ENCODE data around the gene KLHL14.
A peak's percentile ranks its signal among the peaks of the same experiment; 100 is the strongest.

Gene KLHL14

DNA sequence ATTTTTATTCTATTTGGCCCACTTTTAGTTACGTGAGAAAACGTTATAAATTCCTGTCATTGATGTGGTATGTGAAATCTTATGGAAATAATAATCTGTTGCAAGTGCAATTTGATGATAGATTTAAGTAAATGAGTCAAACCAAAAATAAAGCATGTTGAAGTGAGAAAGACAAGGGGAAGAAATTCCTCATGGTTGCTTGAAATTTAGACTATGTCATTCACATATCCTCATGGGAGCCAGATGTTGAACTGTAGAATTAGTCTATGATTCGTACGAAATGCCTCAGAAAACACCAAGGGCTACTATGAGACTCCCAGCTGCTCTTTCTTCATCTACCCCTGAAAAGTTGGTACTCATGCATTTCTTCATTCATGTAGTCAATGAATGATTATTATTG lies 55.7 kb downstream of the KLHL14 start:
- no peak for TF ChIP-seq CTCF (IDR thresholded peaks at IDR 0.05; ENCODE audit: low read depth, low read length)
- no peak for DNase-seq (ENCODE audit: extremely low read depth, low read depth)

- TF ChIP-seq CTCF (IDR thresholded peaks at IDR 0.05; ENCODE audit: low read depth, low read length) = peak; percentile 83
- DNase-seq (ENCODE audit: extremely low read depth, low read depth) = peak; percentile 8
Measured at GRCh38 chr18:32714571-32715148, 58.2 kb downstream of the KLHL14 start.

DNA sequence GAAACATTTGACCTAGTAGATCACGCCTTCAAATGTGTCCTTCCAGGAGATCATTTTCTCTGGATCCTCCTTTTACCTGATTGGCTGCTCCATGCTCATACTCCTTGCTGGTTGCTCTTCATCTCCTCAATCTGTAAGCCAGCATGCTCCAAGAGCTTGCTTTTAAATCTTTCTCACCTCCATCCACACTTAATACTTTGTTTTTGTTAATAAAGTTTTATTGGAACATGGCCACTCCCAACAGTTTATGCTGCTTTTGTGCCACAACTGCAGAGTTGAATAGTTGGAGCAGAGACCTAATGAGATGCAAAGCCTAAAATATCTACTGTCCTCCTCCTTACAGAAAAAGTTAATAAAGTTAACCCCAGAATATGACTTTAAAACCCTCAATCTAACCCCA lies 60.0 kb downstream of the KLHL14 start:
- DNase-seq (ENCODE audit: extremely low read depth, low read depth) = no peak
- no peak for TF ChIP-seq CTCF (IDR thresholded peaks at IDR 0.05; ENCODE audit: low read depth, low read length)

DNA sequence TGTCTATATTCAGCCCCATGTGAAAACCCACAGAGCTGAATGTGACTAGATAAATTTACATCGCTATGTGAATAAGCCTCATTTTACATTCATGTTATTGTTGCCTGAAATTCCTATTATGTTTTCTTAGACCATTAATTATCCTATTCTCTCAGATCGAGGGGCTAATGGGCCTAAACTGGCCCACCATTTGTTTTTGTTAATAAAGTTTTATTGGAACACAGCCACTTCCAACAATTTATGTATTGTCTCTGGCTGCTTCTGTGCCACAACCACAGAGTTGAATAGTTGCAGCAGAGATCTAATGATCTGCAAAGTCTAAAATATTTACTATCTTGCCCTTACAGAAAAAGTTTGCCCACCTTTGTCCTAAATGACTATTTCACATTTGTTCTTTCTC lies 61.0 kb downstream of the KLHL14 start:
- no peak for TF ChIP-seq CTCF (IDR thresholded peaks at IDR 0.05; ENCODE audit: low read depth, low read length)
- no peak for DNase-seq (ENCODE audit: extremely low read depth, low read depth)

- TF ChIP-seq CTCF (IDR thresholded peaks at IDR 0.05; ENCODE audit: low read depth, low read length) = no peak
- DNase-seq (ENCODE audit: extremely low read depth, low read depth) = no peak
Measured at GRCh38 chr18:32707586-32707985, 65.2 kb downstream of the KLHL14 start.

GRCh38 chr18:32707147-32707546 lies 65.7 kb downstream of the KLHL14 start:
- no peak for DNase-seq (ENCODE audit: extremely low read depth, low read depth)
- no peak for TF ChIP-seq CTCF (IDR thresholded peaks at IDR 0.05; ENCODE audit: low read depth, low read length)

GRCh38 chr18:32701313-32701712 lies 71.5 kb downstream of the KLHL14 start:
- DNase-seq (ENCODE audit: extremely low read depth, low read depth) = no peak
- no peak for TF ChIP-seq CTCF (IDR thresholded peaks at IDR 0.05; ENCODE audit: low read depth, low read length)
